Gastrocnemius medialis (tissue), 4 donors: ENCODE measurements around the gene MYH7B.

Experiments
- CTCF ChIP-seq, 5 experiments: fragments of 450-650 bp in 3 of 5; fragments of 200-600 bp in 2 of 5; sonication (generic) in 2 of 5; IDR thresholded peaks in 4 of 5; conservative IDR thresholded peaks in 1 of 5; 1 replicate in 4 of 5; 2 replicates in 1 of 5; pipeline ENCODE4 v1.5.1; 2016 to 2019; ENCODE audit warnings: antibody characterized with exemption in 5 of 5, mild to moderate bottlenecking in 3 of 5, moderate library complexity in 3 of 5
- POLR2A ChIP-seq, 2 donors: fragments of 450-650 bp; IDR thresholded peaks; one replicate each; pipeline ENCODE4 v1.6.1; 2017; ENCODE audit warnings: antibody characterized with exemption in 2 of 2, mild to moderate bottlenecking in 2 of 2, moderate library complexity in 2 of 2

- TF ChIP-seq CTCF (IDR thresholded peaks at IDR 0.05 in 4 of 5, conservative IDR thresholded peaks at IDR 0.05 in 1 of 5) = no peak
- TF ChIP-seq POLR2A (IDR thresholded peaks at IDR 0.05) = peak in 1 of 2 donors; percentile 29
Observed at GRCh38 chr20:34940081-34940481, 15.6 kb upstream of the MYH7B start.
